Calu3 (cell line): Measurements from ENCODE around the gene NPHP4. TPM values are rescaled to one million over a fixed set of nuclear protein-coding genes. Genes with fewer than 3 reads are reported as not detected.

ENCODE experiments used
- BruUV-seq: library from RNA; stranded (reverse); fragments of 400-500 nt; replicated peaks from 2 replicates; lab custom pipeline; 2021; lab: Mats Ljungman, UMichigan
- CTCF ChIA-PET: fragments of 300-600 bp; sonication (Branson Sonifier 250); formaldehyde crosslinking; loops from one replicate; lab custom pipeline; 2022; ENCODE audit warnings: antibody characterized with exemption; lab: Charles Lee
- DNase-seq: peaks from one replicate; pipeline ENCODE4 v3.0.0; 2022
- H3K27ac Mint-ChIP-seq: one replicate; pipeline ENCODE4 v1.8.0; 2022; ENCODE audit warnings: mixed read lengths; ENCODE audit not compliant: unreplicated experiment
- H3K27me3 Mint-ChIP-seq: one replicate; pipeline ENCODE4 v1.8.0; 2022; ENCODE audit warnings: mixed read lengths; ENCODE audit not compliant: unreplicated experiment
- H3K36me3 Mint-ChIP-seq: one replicate; pipeline ENCODE4 v1.8.0; 2022; ENCODE audit warnings: mild to moderate bottlenecking, moderate library complexity, mixed read lengths; ENCODE audit not compliant: insufficient read depth, unreplicated experiment
- H3K4me1 Mint-ChIP-seq: one replicate; pipeline ENCODE4 v1.8.0; 2022; ENCODE audit warnings: mild to moderate bottlenecking, low read depth, mixed read lengths; ENCODE audit not compliant: unreplicated experiment
- H3K4me3 Mint-ChIP-seq: one replicate; pipeline ENCODE4 v1.8.0; 2022; ENCODE audit warnings: mild to moderate bottlenecking, low read depth, moderate library complexity, mixed read lengths; ENCODE audit not compliant: unreplicated experiment
- H3K9me3 Mint-ChIP-seq: one replicate; pipeline ENCODE4 v1.8.0; 2022; ENCODE audit warnings: low read depth, mixed read lengths; ENCODE audit not compliant: unreplicated experiment
- CTCF ChIP-seq: fragments of 200-600 bp; IDR thresholded peaks from one replicate; pipeline ENCODE4 v1.8.0; 2022; ENCODE audit warnings: antibody characterized with exemption; ENCODE audit not compliant: unreplicated experiment
- intact Hi-C: fragments of 100-400 bp; cut with micrococcal nuclease; formaldehyde crosslinking; loops from one replicate; pipeline ENCODE4 v1.10.0; 2022; ENCODE audit not compliant: unreplicated experiment
- total RNA-seq: library from RNA; stranded (reverse); gene quantifications from 2 replicates; pipeline ENCODE4 v1.2.3, GENCODE V29; 2022

The NPHP4 gene
- total RNA-seq, 1 experiment from 2014 or later, result 11.1 TPM

DNA sequence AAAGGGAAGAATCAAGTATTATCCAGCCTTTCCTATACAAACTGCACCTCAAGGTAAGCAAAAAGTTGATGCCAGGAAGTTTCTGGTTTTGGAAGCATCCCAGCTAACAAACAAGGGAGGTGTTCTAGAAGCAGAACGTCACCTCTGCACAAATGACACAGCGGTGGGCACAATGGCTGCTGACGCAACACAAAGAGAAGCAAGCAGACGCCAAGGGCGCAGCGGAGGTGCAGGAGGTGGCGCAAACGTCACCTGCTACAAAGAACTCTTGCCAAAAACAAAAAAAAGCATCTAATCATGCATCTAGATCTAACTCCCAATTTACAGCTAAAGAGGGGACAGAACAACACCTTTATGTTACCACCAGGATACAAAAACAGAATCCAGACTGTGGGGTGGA is 88.5 kb downstream of the NPHP4 start:
- Mint-ChIP-seq H3K36me3 (no peaks in the 10 kb centered on the region), H3K9me3 (no peaks in the 10 kb centered on the region), H3K4me3 (no peak overlapping the region), H3K4me1 (no peaks in the 10 kb centered on the region), H3K27me3 (no peaks in the 10 kb centered on the region), H3K27ac (no peak overlapping the region)
- CTCF ChIA-PET, result no interaction called here
- DNase-seq, result no peak
- intact Hi-C loops, result no loop called here
- BruUV-seq, result no TSS peak
- no peak for TF ChIP-seq CTCF

GRCh38 chr1:5903031-5903430 is 89.2 kb downstream of the NPHP4 start:
- no peak for DNase-seq
- no peak for TF ChIP-seq CTCF
- H3K9me3 Mint-ChIP-seq, result no peaks in the 10 kb centered on the region
- intact Hi-C loops, result no loop called here
- H3K36me3 Mint-ChIP-seq, result no peaks in the 10 kb centered on the region
- H3K4me1 Mint-ChIP-seq, result no peaks in the 10 kb centered on the region
- BruUV-seq, result no TSS peak
- CTCF ChIA-PET, result no interaction called here
- no peaks in the 10 kb centered on the region for H3K27me3 Mint-ChIP-seq
- H3K4me3 Mint-ChIP-seq, result no peak overlapping the region
- no peak overlapping the region for H3K27ac Mint-ChIP-seq

DNA sequence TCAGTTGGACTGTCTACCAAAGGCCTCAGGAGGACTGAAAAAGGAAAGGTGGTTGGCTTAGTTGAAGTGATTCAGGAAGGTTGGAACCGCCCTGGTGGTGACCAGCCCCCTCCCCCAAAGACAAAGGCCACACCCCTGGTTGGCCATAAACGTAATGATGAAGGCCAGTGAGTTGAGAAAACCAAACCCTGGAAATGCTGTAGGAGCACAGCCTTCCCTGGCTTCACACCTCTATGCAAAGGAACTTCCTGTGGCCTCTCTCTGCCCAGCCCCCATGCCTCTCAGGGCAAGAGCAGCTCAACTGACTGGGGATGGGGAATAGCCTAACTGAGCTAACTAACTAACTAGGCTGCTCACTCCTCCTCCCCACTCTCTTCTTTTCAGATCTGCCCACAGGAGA is 90.4 kb downstream of the NPHP4 start:
- intact Hi-C loops, result no loop called here
- no peak overlapping the region for H3K4me3 Mint-ChIP-seq
- no peaks in the 10 kb centered on the region for H3K9me3 Mint-ChIP-seq
- no TSS peak for BruUV-seq
- no peaks in the 10 kb centered on the region for H3K36me3 Mint-ChIP-seq
- H3K4me1 Mint-ChIP-seq, result no peaks in the 10 kb centered on the region
- CTCF ChIA-PET, result no interaction called here
- no peaks in the 10 kb centered on the region for H3K27me3 Mint-ChIP-seq
- TF ChIP-seq CTCF, result no peak
- DNase-seq, result no peak
- no peak overlapping the region for H3K27ac Mint-ChIP-seq

DNA sequence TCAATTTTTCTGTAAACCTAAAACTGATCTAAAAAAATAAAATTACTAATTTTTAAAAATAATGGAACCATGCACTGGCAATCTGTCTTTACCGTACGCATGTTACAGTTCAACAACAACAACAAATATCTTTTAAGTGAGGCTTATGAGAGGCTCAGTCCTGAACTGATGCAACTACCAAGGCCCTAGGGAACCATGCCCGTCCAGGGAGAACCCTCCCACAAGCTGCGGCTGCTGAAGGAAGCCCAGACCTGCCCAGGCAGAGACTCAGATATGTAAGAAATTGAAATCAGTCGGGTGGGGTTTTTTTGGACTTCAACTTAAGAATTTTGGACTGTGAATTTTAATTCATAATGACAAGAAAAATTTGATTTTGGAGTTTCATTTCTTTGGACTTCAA is 91.1 kb downstream of the NPHP4 start:
- no peaks in the 10 kb centered on the region for H3K9me3 Mint-ChIP-seq
- H3K4me1 Mint-ChIP-seq, result no peaks in the 10 kb centered on the region
- no peak for DNase-seq
- no peak overlapping the region for H3K27ac Mint-ChIP-seq
- no peaks in the 10 kb centered on the region for H3K36me3 Mint-ChIP-seq
- no TSS peak for BruUV-seq
- intact Hi-C loops, result no loop called here
- no peak overlapping the region for H3K4me3 Mint-ChIP-seq
- H3K27me3 Mint-ChIP-seq, result no peaks in the 10 kb centered on the region
- CTCF ChIA-PET, result no interaction called here
- TF ChIP-seq CTCF, result no peak

GRCh38 chr1:5898266-5898665 is 94.0 kb downstream of the NPHP4 start:
- H3K27ac Mint-ChIP-seq, result no peak overlapping the region
- TF ChIP-seq CTCF, result no peak
- H3K4me1 Mint-ChIP-seq, result no peaks in the 10 kb centered on the region
- CTCF ChIA-PET, result no interaction called here
- no TSS peak for BruUV-seq
- no peaks in the 10 kb centered on the region for H3K36me3 Mint-ChIP-seq
- intact Hi-C loops, result no loop called here
- H3K4me3 Mint-ChIP-seq, result no peak overlapping the region
- H3K9me3 Mint-ChIP-seq, result no peaks in the 10 kb centered on the region
- no peak for DNase-seq
- H3K27me3 Mint-ChIP-seq, result no peaks in the 10 kb centered on the region
